HepG2 (cell line): ENCODE results near the gene CDK11B. TPM values are rescaled to one million over a fixed set of nuclear protein-coding genes. Genes with fewer than 3 reads are reported as not detected.

Experiments used
- GFI1 ChIP-seq: sonication (generic); formaldehyde crosslinking; IDR thresholded peaks from 2 replicates; pipeline ENCODE4 v1.5.0; 2020; ENCODE audit warnings: missing genetic modification reagents, mild to moderate bottlenecking, borderline replicate concordance
- MNT ChIP-seq: fragments of 450-650 bp; IDR thresholded peaks from 2 replicates; pipeline ENCODE4 v1.6.1; 2016
- MXD1 ChIP-seq: sonication (generic); formaldehyde crosslinking; IDR thresholded peaks from 2 replicates; pipeline ENCODE4 v1.4.0; 2020; ENCODE audit warnings: mild to moderate bottlenecking, missing genetic modification reagents
- NCOA2 ChIP-seq: sonication (generic); formaldehyde crosslinking; IDR thresholded peaks from 2 replicates; pipeline ENCODE4 v1.8.0; 2022; ENCODE audit warnings: inconsistent platforms
- NFAT5 ChIP-seq: sonication (generic); formaldehyde crosslinking; IDR thresholded peaks from 2 replicates; pipeline ENCODE4 v1.4.0; 2020; ENCODE audit warnings: missing genetic modification reagents
- RBFOX2 ChIP-seq: fragments of 200-400 bp; formaldehyde crosslinking; IDR thresholded peaks from 2 replicates; pipeline ENCODE4 v1.6.1; 2017; ENCODE audit warnings: low read depth, mild to moderate bottlenecking, low read length
- RFX5 ChIP-seq: IDR thresholded peaks from 2 replicates; pipeline ENCODE4 v1.6.1; 2011; ENCODE audit warnings: low read depth, low read length, improper control_type of control experiment
- STAT6 ChIP-seq: sonication (generic); formaldehyde crosslinking; IDR thresholded peaks from 2 replicates; pipeline ENCODE4 v1.4.0; 2020; ENCODE audit warnings: missing genetic modification reagents, mild to moderate bottlenecking, borderline replicate concordance
- SUZ12 ChIP-seq: fragments of 150-350 bp; IDR thresholded peaks from 2 replicates; pipeline ENCODE4 v1.6.1; 2014; ENCODE audit warnings: low read depth, low read length
- TBX3 ChIP-seq: fragments of 450-650 bp; IDR thresholded peaks from 2 replicates; pipeline ENCODE4 v1.6.1; 2017; ENCODE audit warnings: antibody characterized with exemption, mild to moderate bottlenecking, inconsistent platforms, borderline replicate concordance
- UBTF ChIP-seq: sonication (generic); formaldehyde crosslinking; IDR thresholded peaks from 2 replicates; pipeline ENCODE4 v1.4.0; 2020; ENCODE audit warnings: mild to moderate bottlenecking, missing genetic modification reagents
- ZBTB8A ChIP-seq: sonication (generic); formaldehyde crosslinking; IDR thresholded peaks from 2 replicates; pipeline ENCODE4 v1.4.0; 2020; ENCODE audit warnings: mild to moderate bottlenecking, low read depth, missing genetic modification reagents, borderline replicate concordance
- ZNF343 ChIP-seq: sonication (generic); formaldehyde crosslinking; IDR thresholded peaks from 2 replicates; pipeline ENCODE4 v1.4.0; 2020; ENCODE audit warnings: mild to moderate bottlenecking, missing genetic modification reagents
- ZNF589 ChIP-seq: sonication (generic); formaldehyde crosslinking; conservative IDR thresholded peaks from 2 replicates; pipeline ENCODE4 v1.8.0; 2022; ENCODE audit warnings: mild to moderate bottlenecking, moderate library complexity, missing genetic modification reagents
- ZNF816 ChIP-seq: sonication (generic); formaldehyde crosslinking; IDR thresholded peaks from 2 replicates; pipeline ENCODE4 v1.8.0; 2022; ENCODE audit warnings: missing genetic modification reagents, mild to moderate bottlenecking, borderline replicate concordance
- polyA plus RNA-seq, 8 experiments: library from polyadenylated mRNA; depleted of rRNA in 3 of 8; stranded (reverse) in 7 of 8; unstranded in 1 of 8; fragments of >200 nt; fragmentation: Illumina TruSeq in 4 of 8; extraction: Trizol in 4 of 8; gene quantifications; 2 replicates each; pipeline versions ENCODE4 v1.2.1 to v1.2.3, GENCODE V29; 2011 to 2016; ENCODE audit warnings: low read depth in 4 of 8, missing spikeins in 1 of 8, mixed read lengths in 1 of 8; ENCODE audit not compliant: insufficient read depth in 1 of 8
- total RNA-seq, 5 experiments: library from RNA; depleted of rRNA; stranded (reverse); fragments of >200 nt; fragmentation: Illumina TruSeq; extraction: Trizol; gene quantifications; 2 replicates each; pipeline ENCODE4 v1.2.3, GENCODE V29; 2016; ENCODE audit warnings: low read depth in 1 of 5

Gene CDK11B
- total and polyA plus RNA-seq, 2 of the 13 experiments (the other 11 are each of a cell fraction or from before 2014, with no cell fraction given) = 3.6 to 15.1 TPM

GRCh38 chr1:1678581-1679380 is 20.0 kb upstream of the CDK11B start (continued):
- TF ChIP-seq MNT = no peak
- TF ChIP-seq NFAT5 (CRISPR knock-in tag) = no peak
- no peak for TF ChIP-seq SUZ12
- TF ChIP-seq ZBTB8A (CRISPR knock-in tag) = no peak
- TF ChIP-seq GFI1 (CRISPR knock-in tag) = 0 out of 2 replicates have a peak, but pooled peaks have one; percentile 49
- no peak for TF ChIP-seq RFX5
- 0 out of 2 replicates have a peak, but pooled peaks have one; percentile 31 for TF ChIP-seq ZNF589 (CRISPR knock-in tag)
- 0 out of 2 replicates have a peak, but pooled peaks have one; percentile 39 for TF ChIP-seq RBFOX2
- peak; percentile 42; the same call in 1 of the 2 replicates for TF ChIP-seq NCOA2
- no peak for TF ChIP-seq ZNF816 (CRISPR knock-in tag)
- peak; percentile 78 for TF ChIP-seq MXD1 (CRISPR knock-in tag)
- no peak for TF ChIP-seq TBX3
- TF ChIP-seq STAT6 (CRISPR knock-in tag) = no peak
- TF ChIP-seq UBTF (CRISPR knock-in tag) = peak; percentile 72; the same call in 1 of the 2 replicates
- 0 out of 2 replicates have a peak, but pooled peaks have one; percentile 44 for TF ChIP-seq ZNF343 (CRISPR knock-in tag)
